Measurements from ENCODE around the gene LNPEP.
"Not testable (repeated sequence)": the region's sequence is repeated elsewhere in the genome, so short reads cannot be mapped to it uniquely, and the experiment has no call there.

The LNPEP gene

DNA sequence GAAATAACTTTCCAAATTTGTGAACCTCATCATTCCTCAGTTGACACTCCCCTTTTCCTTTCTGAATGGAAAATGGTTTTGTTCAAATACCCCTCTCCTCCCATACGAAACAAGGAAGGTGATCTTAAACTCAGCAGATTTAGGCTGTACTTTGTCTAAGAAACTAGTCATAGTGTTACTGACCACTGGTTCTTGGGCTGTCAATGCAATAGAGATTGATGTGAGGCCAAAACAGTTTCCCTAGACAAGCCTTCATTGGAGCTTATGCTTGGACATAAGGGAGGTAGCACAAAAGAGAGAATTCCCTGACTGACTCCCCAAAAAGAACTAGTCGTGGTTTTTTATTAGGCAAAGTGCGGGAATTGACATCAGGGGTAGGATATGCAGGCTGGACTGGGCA, 5.3 kb upstream of the LNPEP start:
- DNase-seq, result no peak

DNA sequence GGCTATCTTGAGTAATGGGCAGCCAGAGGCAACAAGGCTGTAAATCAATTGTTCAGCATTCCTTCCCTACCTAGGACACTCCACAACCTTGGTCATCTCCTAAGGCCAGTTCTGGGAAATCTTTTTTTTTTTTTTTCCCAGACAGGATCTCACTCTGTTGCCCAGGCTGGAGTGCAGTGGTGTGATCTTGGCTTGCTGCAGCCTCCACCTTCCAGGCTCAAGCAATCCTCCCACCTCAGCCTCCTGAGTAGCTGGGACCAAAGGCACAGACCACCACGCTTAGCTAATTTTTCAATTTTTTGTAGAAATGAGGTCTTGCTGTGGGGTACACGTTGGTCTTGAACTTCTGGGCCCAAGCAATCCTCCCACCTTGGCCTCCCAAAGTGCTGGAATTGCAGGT, 4.8 kb upstream of the LNPEP start:
- not testable (repeated sequence) for DNase-seq

- no peak for DNase-seq
Observed at GRCh38 chr5:96931605-96932004, 4.3 kb upstream of the LNPEP start.

- no peak for DNase-seq
Observed at GRCh38 chr5:96932026-96932425, 3.9 kb upstream of the LNPEP start.

GRCh38 chr5:96933764-96934707, 1.8 kb upstream of the LNPEP start:
- DNase-seq, result no peak

GRCh38 chr5:96934708-96935558, 947 bp upstream of the LNPEP start:
- peak; percentile 95 for DNase-seq

- peak; percentile 40 for DNase-seq
Observed at GRCh38 chr5:96936431-96937320, 796 bp downstream of the LNPEP start.

DNA sequence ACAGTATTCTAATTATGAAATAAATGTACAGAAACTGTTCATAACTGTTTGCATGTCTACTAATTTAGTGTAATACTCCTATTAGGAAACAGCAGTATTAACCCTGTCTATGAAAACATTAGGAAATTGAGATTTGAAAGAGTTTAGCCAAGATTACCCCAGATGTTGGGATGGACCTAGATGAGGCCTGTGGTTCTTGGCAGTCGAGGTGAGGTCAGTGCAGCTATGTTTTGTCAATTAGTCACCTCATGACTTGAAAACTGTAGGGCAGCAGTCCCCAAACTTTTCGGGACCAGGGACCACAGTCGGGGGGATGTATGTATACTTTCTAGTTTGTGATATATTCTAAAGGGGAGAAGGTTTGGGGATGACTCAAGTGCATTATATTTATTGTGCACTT, 4.7 kb downstream of the LNPEP start:
- no peak for DNase-seq

- no peak for DNase-seq
Observed at GRCh38 chr5:96941140-96941539, 5.3 kb downstream of the LNPEP start.

DNA sequence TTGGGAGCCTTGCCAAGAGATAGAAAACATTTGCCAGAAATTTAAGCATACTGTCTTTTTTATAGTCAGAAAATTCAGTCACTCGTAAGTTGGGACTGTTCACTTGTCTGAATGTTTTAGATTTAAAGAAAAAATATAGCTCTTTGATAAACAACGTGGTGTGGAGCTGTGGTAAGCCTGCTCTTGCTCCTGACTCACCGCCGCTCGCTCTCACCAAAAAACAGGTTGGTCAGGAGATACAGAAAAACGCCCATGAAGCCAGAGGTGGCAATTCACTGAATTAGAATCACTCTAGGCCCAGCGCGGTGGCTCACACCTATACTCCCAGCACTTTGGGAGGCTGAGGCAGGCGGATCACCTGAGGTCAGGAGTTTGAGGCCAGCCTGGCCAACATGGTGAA, 6.2 kb downstream of the LNPEP start:
- DNase-seq, result no peak

GRCh38 chr5:96942911-96943310, 7.0 kb downstream of the LNPEP start:
- no peak for DNase-seq

DNA sequence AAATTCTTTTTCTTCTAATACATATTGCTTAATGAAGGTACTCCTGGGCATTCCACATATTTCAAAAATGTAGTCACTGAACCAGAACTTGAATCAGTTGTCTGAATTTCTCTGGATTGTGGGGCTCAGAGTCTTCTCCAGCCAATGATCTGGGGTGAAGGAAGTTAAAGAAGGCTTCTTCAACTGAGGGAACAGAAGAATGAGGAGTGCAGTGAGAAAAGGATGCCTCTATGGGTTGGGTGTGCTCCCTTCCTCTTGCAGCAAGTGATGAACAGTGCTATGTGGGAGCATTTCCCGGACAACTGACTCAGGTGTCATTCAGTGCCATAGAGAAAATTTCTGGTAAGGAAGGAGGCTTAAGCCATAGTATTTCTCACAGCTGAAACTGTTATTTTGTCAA, 7.9 kb downstream of the LNPEP start:
- DNase-seq, result no peak

DNA sequence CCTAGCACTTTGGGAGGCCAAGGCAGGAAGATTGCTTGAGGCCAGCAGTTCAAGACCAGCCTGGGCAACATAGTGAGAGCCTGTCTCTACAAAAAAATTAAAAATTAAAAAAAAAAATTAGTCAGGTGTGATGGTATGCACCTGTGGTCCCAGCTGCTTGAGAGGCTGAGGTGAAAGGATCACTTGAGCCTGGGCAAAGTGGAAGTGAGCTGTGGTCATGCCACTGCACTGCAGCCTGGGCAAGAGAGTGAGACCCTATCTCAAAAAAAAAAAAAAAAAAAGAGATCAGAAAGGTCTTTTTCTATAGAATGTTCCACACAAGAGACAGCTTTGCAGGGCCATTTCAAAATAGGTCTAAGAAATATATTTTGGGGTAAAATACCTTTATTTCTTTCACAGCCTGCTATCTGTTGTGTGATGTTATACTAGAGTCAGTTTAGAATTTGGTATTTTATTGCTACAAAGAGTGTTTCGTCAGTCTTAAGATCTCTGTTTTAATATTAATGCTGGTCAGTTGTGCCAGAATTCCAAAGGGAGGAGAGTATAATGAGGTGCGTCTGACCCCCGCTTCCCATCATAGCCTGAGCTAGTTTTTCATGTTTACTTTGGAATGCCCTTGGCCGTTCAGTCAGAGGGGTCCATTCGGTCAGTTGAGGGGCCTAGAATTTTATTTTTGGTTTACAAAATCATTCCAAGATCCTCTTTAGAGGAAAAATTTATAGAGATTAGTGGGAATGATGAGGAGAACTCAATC, 9.4 kb downstream of the LNPEP start:
- no peak for DNase-seq

GRCh38 chr5:96946381-96946780, 10.5 kb downstream of the LNPEP start:
- DNase-seq, result no peak

- DNase-seq, result no peak
Observed at GRCh38 chr5:96952118-96952750, 16.4 kb downstream of the LNPEP start.

GRCh38 chr5:96952974-96953730, 17.3 kb downstream of the LNPEP start:
- no peak for DNase-seq

DNA sequence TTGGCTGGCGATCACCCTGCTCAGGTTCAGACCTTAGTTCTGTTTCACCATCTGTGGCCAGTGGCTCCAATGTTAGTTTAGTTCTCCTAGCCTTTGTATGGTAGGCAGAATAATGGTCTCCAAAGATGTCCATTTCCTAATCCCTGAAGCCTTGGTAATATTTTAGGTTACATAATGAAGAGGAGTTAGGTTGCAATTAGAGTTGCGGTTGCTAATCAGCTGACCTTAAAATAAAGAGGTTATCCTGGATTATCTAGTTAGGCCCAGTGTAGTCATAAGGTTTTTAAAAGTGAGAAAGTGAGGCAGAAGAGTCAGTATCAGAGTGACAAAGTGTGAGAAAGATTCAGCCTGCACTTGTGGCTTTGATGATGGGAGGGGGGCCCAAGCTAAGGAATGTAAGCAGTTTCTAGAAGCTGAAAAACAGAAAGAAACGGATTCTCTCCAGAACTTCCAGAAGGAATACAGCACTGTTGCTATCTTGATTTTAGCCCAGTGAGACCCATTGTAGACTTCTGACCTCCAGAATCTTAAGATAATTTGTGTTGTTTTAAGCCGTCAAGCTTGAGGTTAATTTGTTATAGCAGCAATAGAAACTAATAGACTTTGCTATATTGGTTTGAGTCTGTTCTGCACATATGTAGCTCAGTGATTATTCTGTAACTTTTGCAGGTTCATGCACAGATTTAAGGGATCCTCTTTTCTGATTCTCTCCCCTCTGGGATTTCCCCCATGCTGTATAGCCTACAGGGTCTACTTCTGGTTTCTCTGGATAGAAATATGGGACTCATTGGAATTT, 21.6 kb downstream of the LNPEP start:
- DNase-seq, result no peak

DNA sequence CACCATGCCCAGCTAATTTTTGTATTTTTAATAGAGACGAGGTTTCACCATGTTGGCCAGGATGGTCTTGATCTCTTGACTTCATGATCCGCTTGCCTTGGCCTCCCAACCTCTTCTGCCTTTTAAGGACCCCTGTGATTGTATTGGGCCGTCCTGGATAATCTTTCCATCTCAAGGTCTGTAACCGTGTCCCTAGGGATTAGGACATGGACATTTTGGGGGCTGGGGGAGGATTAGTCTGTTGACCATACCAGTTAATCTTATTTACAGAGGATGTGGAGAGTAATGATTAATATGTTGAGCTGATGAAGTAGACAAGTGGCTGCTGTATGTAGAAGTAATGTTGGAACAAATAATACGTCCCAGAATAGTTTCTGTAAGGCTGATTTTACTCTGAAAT, 23.1 kb downstream of the LNPEP start:
- DNase-seq, result no peak

- DNase-seq, result no peak
Observed at GRCh38 chr5:96961053-96961452, 25.2 kb downstream of the LNPEP start.

DNA sequence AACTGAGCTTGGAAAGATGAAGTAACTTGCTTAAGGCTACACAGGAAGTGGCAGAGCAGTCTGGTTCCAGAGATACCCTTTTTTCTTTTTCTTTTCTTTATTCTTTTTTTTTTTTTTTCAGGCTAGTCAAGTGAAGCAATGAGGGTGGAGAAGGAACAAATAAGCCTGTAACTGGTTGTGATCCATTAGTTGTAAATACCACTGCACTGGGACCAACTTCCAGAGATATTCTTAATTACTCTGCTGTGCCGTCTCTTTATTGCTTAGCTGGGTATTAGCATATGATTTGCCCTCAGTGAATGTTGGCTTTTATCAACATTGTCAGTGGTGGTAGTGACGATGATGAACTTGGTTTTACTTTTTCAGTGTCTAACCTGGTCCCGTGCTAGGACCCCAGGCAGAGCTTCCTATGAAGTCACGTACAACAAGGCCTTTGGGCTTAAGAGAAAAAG, 26.7 kb downstream of the LNPEP start:
- no peak for DNase-seq

All from activated effector memory CD4-positive, alpha-beta T cell treated with Interleukin-2 at 50 U/mL for 16 hours (primary cell).